Effector CD4-positive, alpha-beta T cell (primary cell): ENCODE results near the gene NTF3. TPM values are rescaled to one million over a fixed set of nuclear protein-coding genes. Genes with fewer than 3 reads are reported as not detected.

Source experiments
- DNase-seq: peaks from one replicate; pipeline ENCODE4 v3.0.0-alpha.2; 2020
- total RNA-seq: gene quantifications from one replicate; lab custom pipeline; 2026; lab: John Stamatoyannopoulos, UW

The NTF3 gene
- total RNA-seq, result not detected

- no peak for DNase-seq
These were observed at the start of gene NTF3 for GRCh38 chr12:5432011-5432400. TSS of gene NTF3 (plus strand) at chr12:5432108. CDS start at chr12:5432325, 217 bp downstream.

GRCh38 chr12:5384015-5384414 lies 47.9 kb upstream of the NTF3 start:
- DNase-seq, result no peak

GRCh38 chr12:5388581-5389535 lies 43.0 kb upstream of the NTF3 start:
- DNase-seq, result no peak

GRCh38 chr12:5390174-5390799 lies 41.6 kb upstream of the NTF3 start:
- no peak for DNase-seq

GRCh38 chr12:5391653-5392052 lies 40.3 kb upstream of the NTF3 start:
- DNase-seq, result no peak

GRCh38 chr12:5392961-5393360 lies 38.9 kb upstream of the NTF3 start:
- DNase-seq, result no peak

- no peak for DNase-seq
These were observed 36.3 kb upstream of the NTF3 start for GRCh38 chr12:5395443-5396271.

- DNase-seq, result no peak
These were observed 35.4 kb upstream of the NTF3 start for GRCh38 chr12:5396541-5396940.

GRCh38 chr12:5399266-5399665 lies 32.6 kb upstream of the NTF3 start:
- no peak for DNase-seq

GRCh38 chr12:5402009-5402935 lies 29.6 kb upstream of the NTF3 start:
- no peak for DNase-seq

GRCh38 chr12:5403411-5403810 lies 28.5 kb upstream of the NTF3 start:
- no peak for DNase-seq

GRCh38 chr12:5407034-5407856 lies 24.7 kb upstream of the NTF3 start:
- DNase-seq, result no peak

- no peak for DNase-seq
These were observed 22.3 kb upstream of the NTF3 start for GRCh38 chr12:5409619-5410018.

- DNase-seq, result no peak
These were observed 15.3 kb upstream of the NTF3 start for GRCh38 chr12:5416571-5416970.

GRCh38 chr12:5417500-5417899 lies 14.4 kb upstream of the NTF3 start:
- no peak for DNase-seq

GRCh38 chr12:5428332-5429221 lies 3.3 kb upstream of the NTF3 start:
- no peak for DNase-seq

- DNase-seq, result no peak
These were observed 2.0 kb upstream of the NTF3 start for GRCh38 chr12:5429741-5430557.

- DNase-seq, result no peak
These were observed 986 bp upstream of the NTF3 start for GRCh38 chr12:5430641-5431603.
